A549 (cell line): ENCODE measurements around the gene GAP43.

Experiments used
- CHD2 ChIP-seq: fragments of 150-350 bp; IDR thresholded peaks from 2 replicates; pipeline ENCODE4 v1.6.1; 2014; ENCODE audit warnings: low read length; ENCODE audit not compliant: partially characterized antibody
- EP300 ChIP-seq, 2 experiments: fragments of >200 bp; sonication (Bioruptor Twin); formaldehyde crosslinking; IDR thresholded peaks; 2 replicates in 1 of 2; 3 replicates in 1 of 2; pipeline ENCODE4 v1.6.1; 2016 to 2017
- JUN ChIP-seq, 2 experiments: fragments of >200 bp; sonication (Bioruptor Twin); formaldehyde crosslinking; IDR thresholded peaks; 2 replicates in 1 of 2; 3 replicates in 1 of 2; pipeline ENCODE4 v1.6.1; 2016 to 2017
- MAFK ChIP-seq: fragments of 450-650 bp; IDR thresholded peaks from 2 replicates; pipeline ENCODE4 v1.6.1; 2014; ENCODE audit not compliant: partially characterized antibody
- NPAS2 ChIP-seq: fragments of 250-450 bp; sonication (Bioruptor Pico); IDR thresholded peaks from 2 replicates; pipeline ENCODE4 v1.8.0; 2022; ENCODE audit warnings: mild to moderate bottlenecking, moderate library complexity, borderline replicate concordance
- PBX3 ChIP-seq: IDR thresholded peaks from 2 replicates; pipeline ENCODE4 v1.6.1; 2012
- POLR2A ChIP-seq: IDR thresholded peaks from 2 replicates; pipeline ENCODE4 v1.6.1; 2012; ENCODE audit warnings: mild to moderate bottlenecking, low read length
- POLR2AphosphoS2 ChIP-seq: conservative IDR thresholded peaks from 2 replicates; pipeline ENCODE4 v1.6.1; 2012; ENCODE audit warnings: low read length, improper control_type of control experiment, inconsistent platforms
- RAD21 ChIP-seq, 2 experiments: fragments of >200 bp in 1 of 2; sonication (Bioruptor Twin) in 1 of 2; formaldehyde crosslinking in 1 of 2; IDR thresholded peaks in 1 of 2; conservative IDR thresholded peaks in 1 of 2; 2 replicates in 1 of 2; 3 replicates in 1 of 2; pipeline ENCODE4 v1.6.1; 2012 to 2018; ENCODE audit warnings: inconsistent platforms in 1 of 2
- ZNF302 ChIP-seq: fragments of 250-450 bp; sonication (Bioruptor Pico); IDR thresholded peaks from 2 replicates; pipeline ENCODE4 v1.9.0; 2021; ENCODE audit warnings: inconsistent platforms, mild to moderate bottlenecking, moderate library complexity
- TF ChIP-seq, protein P1 (sequence below): fragments of >200 bp; sonication (Bioruptor Twin); formaldehyde crosslinking; IDR thresholded peaks from 3 replicates; pipeline ENCODE4 v1.5.1; 2016

DNA sequence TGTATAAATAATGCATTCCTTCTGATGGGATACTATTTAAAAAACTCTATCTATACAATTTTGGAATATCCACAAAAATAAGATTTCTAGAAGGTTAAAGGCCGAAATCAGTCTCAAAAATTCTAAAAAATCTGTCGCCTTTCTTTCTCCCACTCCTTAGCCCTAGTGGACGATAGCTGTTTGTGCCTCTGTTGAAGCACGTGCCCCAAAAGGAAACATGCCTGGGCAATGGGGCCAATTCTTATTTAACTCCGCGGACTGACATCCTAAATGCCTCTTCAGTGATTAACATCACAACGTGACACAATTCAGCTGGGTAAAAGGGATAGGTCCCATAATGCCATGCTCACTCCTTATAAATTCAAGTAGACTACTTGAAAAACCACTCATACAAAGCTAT lies 65.1 kb downstream of the GAP43 start:
- TF ChIP-seq RAD21 (conservative IDR thresholded peaks at IDR 0.05 in 1 of 2, IDR thresholded peaks at IDR 0.05 in 1 of 2) (no peak), NPAS2 (no peak), POLR2A (no peak), ZNF302 (no peak), EP300 (IDR thresholded peaks at IDR 0.05) (no peak), JUN (IDR thresholded peaks at IDR 0.05) (no peak), MAFK (no peak), PBX3 (no peak), CHD2 (no peak), POLR2AphosphoS2 (no peak)
- TF ChIP-seq, protein P1, sequence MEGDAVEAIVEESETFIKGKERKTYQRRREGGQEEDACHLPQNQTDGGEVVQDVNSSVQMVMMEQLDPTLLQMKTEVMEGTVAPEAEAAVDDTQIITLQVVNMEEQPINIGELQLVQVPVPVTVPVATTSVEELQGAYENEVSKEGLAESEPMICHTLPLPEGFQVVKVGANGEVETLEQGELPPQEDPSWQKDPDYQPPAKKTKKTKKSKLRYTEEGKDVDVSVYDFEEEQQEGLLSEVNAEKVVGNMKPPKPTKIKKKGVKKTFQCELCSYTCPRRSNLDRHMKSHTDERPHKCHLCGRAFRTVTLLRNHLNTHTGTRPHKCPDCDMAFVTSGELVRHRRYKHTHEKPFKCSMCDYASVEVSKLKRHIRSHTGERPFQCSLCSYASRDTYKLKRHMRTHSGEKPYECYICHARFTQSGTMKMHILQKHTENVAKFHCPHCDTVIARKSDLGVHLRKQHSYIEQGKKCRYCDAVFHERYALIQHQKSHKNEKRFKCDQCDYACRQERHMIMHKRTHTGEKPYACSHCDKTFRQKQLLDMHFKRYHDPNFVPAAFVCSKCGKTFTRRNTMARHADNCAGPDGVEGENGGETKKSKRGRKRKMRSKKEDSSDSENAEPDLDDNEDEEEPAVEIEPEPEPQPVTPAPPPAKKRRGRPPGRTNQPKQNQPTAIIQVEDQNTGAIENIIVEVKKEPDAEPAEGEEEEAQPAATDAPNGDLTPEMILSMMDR, result no peak
